ENCODE results near the gene SNAP47. TPM values are rescaled to one million over a fixed set of nuclear protein-coding genes. Genes with fewer than 3 reads are reported as not detected.

Gene SNAP47
- total RNA-seq, 4 donors from 2014 or later = 35.8 to 51.0 (median 42.9) TPM

DNA sequence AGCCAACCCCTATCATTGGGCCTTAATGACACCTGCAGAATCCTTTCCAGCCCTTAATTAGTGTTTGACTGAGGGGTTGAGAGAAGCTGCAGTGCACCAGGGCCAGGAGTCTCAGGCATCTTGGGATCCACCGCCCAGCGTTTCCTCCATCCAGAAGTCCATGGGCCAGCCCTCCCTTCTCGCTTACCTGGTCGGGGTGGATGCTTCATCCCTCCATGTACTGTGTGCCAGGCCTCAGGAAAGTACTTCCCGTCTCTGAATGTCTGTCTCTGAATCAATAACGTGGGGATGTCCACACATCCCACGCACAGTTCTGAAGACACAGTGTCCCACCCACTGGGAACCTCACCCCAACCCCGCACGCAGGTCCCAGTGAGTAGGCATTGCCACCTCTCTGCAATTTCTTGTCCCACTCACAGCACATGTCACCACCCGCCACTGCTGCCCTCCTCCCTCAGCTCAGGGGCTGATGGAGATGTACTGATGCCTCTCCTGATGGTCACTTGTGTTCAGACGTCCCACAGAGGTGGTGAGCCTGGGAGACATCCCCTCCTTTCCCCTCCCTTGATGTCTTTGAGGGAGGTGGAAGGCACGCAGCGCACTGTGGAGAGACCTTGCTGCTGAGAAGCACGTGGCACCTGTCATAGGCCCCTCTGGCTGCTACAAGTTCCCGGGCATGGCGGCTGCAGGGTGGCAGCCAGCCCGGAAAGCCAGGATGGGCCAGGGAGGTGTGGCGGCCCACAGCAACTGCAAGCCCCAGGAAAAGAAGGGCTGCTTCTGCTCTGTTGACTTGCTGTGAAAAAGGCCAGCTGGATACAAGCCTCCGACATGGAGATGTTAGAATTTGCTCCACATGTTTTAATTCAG is 50.8 kb downstream of the SNAP47 start:
- peak; percentile 46 to 62 for DNase-seq (ENCODE audit: low spot score in 2 of 2)
- peaks cover 11% of the 10 kb centered on the region for H3K36me3 ChIP-seq
- TF ChIP-seq, protein P1, sequence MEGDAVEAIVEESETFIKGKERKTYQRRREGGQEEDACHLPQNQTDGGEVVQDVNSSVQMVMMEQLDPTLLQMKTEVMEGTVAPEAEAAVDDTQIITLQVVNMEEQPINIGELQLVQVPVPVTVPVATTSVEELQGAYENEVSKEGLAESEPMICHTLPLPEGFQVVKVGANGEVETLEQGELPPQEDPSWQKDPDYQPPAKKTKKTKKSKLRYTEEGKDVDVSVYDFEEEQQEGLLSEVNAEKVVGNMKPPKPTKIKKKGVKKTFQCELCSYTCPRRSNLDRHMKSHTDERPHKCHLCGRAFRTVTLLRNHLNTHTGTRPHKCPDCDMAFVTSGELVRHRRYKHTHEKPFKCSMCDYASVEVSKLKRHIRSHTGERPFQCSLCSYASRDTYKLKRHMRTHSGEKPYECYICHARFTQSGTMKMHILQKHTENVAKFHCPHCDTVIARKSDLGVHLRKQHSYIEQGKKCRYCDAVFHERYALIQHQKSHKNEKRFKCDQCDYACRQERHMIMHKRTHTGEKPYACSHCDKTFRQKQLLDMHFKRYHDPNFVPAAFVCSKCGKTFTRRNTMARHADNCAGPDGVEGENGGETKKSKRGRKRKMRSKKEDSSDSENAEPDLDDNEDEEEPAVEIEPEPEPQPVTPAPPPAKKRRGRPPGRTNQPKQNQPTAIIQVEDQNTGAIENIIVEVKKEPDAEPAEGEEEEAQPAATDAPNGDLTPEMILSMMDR (IDR thresholded peaks at IDR 0.05) = no peak
- TF ChIP-seq POLR2A (IDR thresholded peaks at IDR 0.05) (no peak), POLR2AphosphoS5 (IDR thresholded peaks at IDR 0.05) (no peak), EP300 (IDR thresholded peaks at IDR 0.05) (no peak)
- no peak overlapping the region for H3K4me3 ChIP-seq
- no peak overlapping the region for H3K27ac ChIP-seq
- no peaks in the 10 kb centered on the region for H3K9me3 ChIP-seq
- H3K27me3 ChIP-seq = no peaks in the 10 kb centered on the region
- H3K4me1 ChIP-seq = peaks cover 32% of the 10 kb centered on the region
- 74% methylated on average over 12 of the region's 19 CpGs for WGBS

DNA sequence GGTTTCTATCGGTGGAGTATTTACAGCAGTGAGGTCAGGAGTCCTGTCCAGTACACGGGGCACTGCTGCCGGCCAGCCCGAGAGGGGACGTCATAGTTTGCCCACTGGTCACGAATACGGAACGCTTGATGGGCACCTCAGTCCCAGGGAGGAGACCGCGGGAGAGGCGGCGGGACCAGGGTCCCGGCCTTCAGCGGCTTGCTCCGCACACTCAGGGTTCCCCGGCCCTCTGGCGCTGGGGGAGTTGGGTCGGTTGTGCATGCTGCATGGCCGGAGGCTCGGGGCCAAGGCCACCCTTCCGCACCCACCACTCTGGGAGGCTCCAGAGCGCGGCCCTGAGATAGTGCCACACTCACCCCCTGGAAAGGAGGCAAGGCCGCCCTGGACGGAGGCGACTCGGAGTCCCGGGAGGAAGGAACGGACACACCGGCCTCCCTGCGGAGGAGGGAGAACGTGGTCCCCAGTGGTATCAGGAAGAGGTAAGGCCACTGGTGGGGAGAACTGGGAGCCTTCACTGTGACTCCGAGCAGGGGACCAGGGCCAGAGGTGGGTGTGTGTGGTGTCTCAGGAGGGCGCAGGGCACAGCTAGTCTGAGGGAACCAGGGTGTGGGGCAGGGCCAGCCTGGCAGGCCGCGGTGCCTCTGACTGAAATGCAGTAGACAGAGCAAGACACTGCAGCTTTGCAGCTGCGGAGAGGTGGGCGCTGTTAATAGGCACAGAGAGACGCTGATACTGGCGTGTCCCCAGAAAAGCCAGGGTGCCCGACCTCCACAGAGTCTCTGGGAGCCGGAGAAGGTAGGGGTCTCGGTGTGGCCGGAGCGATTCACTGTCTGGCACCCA is 51.7 kb downstream of the SNAP47 start:
- H3K9me3 ChIP-seq = no peaks in the 10 kb centered on the region
- H3K27ac ChIP-seq = peak overlapping the region; percentile 39
- peaks cover 32% of the 10 kb centered on the region for H3K4me1 ChIP-seq
- peaks cover 5% of the 10 kb centered on the region for H3K36me3 ChIP-seq
- H3K4me3 ChIP-seq = peak overlapping the region; percentile 72
- H3K27me3 ChIP-seq = no peaks in the 10 kb centered on the region
- DNase-seq (ENCODE audit: low spot score in 2 of 2) = peak; percentile 70 to 78
- TF ChIP-seq, protein P1 (IDR thresholded peaks at IDR 0.05) = no peak
- TF ChIP-seq POLR2AphosphoS5 (IDR thresholded peaks at IDR 0.05) = no peak
- 35% methylated on average over 20 of the region's 45 CpGs for WGBS

GRCh38 chr1:227787513-227788270 is 52.5 kb downstream of the SNAP47 start:
- peak overlapping the region; percentile 72 for H3K4me3 ChIP-seq
- peaks cover 32% of the 10 kb centered on the region for H3K4me1 ChIP-seq
- under 1% methylated on average over 43 of the region's 60 CpGs for WGBS
- TF ChIP-seq POLR2AphosphoS5 (IDR thresholded peaks at IDR 0.05) = peak in 2 of 3 donors; percentile 6 to 51
- TF ChIP-seq, protein P1 (IDR thresholded peaks at IDR 0.05) = no peak
- DNase-seq (ENCODE audit: low spot score in 2 of 2) = peak; percentile 94
- no peaks in the 10 kb centered on the region for H3K9me3 ChIP-seq
- no peaks in the 10 kb centered on the region for H3K27me3 ChIP-seq
- H3K27ac ChIP-seq = peak overlapping the region; percentile 39
- H3K36me3 ChIP-seq = no peaks in the 10 kb centered on the region

GRCh38 chr1:227788271-227789083 is 53.2 kb downstream of the SNAP47 start:
- H3K4me3 ChIP-seq = peak overlapping the region; percentile 72
- peak overlapping the region; percentile 47 for H3K27ac ChIP-seq
- no peaks in the 10 kb centered on the region for H3K36me3 ChIP-seq
- WGBS = 4% methylated on average over 24 of the region's 68 CpGs
- H3K4me1 ChIP-seq = peaks cover 39% of the 10 kb centered on the region
- DNase-seq (ENCODE audit: low spot score in 2 of 2) = peak; percentile 86 to 88
- no peaks in the 10 kb centered on the region for H3K27me3 ChIP-seq
- H3K9me3 ChIP-seq = no peaks in the 10 kb centered on the region
- TF ChIP-seq, protein P1 (IDR thresholded peaks at IDR 0.05) = no peak
- TF ChIP-seq POLR2A (IDR thresholded peaks at IDR 0.05) = peak in 1 of 2 donors; percentile 19
